ENCODE results near the gene THOC5. TPM values are rescaled to one million over a fixed set of nuclear protein-coding genes. Genes with fewer than 3 reads are reported as not detected.
"Not testable (repeated sequence)": the region's sequence is repeated elsewhere in the genome, so short reads cannot be mapped to it uniquely, and the experiment has no call there.

THOC5 gene
- total and polyA plus RNA-seq, 12 donors = 32.0 to 77.9 (median 39.0) TPM

DNA sequence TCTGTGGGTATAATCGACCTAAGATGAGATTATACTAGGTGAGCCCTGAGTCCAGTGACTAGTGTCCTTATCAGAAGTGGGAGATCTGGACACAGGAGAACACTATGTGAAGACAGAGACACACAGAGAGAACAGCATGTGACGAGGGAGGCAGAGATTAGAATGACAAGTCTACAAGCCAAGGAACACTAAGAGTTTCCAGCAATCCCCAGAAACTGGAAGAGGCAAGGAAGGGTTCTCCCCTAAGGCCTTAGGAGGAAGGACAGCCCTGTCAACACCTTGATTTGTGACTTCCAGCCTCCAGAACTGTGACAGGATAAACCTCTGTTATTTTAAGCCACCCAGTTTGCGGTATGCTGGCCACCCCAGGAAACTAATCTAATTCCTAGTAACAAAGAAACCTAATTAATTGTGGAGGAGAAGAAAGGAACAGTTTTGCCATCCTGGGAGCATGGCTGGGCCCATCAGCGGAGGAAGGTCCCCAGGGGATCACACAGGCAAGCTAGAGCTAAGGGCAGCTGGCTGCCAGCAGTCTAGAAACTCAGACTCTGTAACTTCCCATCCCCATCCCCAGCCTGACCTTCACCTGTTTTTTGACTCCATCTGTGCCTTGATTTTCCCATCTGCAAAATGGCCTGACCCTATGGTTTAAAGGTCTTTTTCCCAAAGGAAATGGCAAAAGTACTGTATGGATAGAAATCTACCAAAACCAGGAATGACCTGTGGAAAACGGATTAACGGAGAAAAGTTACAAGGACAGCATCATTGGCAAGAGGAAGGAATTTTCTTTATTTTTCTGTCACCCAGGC is 10.3 kb upstream of the THOC5 start:
- WGBS, 2 donors = 56 to 71% methylated on average over 6 of the region's 6 CpGs
- DNase-seq (no peak), ATAC-seq (peak in 7 of 8 donors; percentile 22 to 90 (median 58))
- no peak overlapping the region for H3K4me3 ChIP-seq
- H3K4me1 ChIP-seq = no peaks in the 10 kb centered on the region
- H3K27ac ChIP-seq = no peak overlapping the region
- H3K27me3 ChIP-seq = no peaks in the 10 kb centered on the region
- intact Hi-C loops (cut with DNase I) = no loop called here
- no peak for TF ChIP-seq CTCF (IDR thresholded peaks at IDR 0.05)
- peaks cover 0 to 76% (median 8%) of the 10 kb centered on the region in 9 donors for H3K36me3 ChIP-seq
- H3K9me3 ChIP-seq = no peaks in the 10 kb centered on the region

DNA sequence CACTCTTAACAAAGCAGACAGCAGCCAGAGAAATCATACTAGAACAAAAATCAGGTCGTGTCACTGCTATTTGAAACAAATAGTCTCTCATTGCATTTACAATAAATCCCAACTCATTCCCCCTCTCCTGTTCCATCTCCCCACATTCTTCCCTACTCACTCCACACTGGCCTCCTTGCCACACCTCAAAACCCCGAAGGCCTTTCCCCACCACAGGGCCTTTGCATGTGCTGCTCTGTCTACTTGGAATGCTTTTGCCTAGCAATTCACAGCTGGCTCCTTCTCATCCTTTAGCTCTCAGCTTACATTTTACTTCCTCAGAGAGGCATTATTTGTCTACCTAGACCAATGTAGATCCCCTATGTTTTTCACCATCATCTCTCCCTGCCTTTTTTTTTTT is 6.3 kb upstream of the THOC5 start:
- H3K36me3 ChIP-seq = peaks cover 0 to 74% (median 24%) of the 10 kb centered on the region in 9 donors
- TF ChIP-seq CTCF (IDR thresholded peaks at IDR 0.05) = no peak

DNA sequence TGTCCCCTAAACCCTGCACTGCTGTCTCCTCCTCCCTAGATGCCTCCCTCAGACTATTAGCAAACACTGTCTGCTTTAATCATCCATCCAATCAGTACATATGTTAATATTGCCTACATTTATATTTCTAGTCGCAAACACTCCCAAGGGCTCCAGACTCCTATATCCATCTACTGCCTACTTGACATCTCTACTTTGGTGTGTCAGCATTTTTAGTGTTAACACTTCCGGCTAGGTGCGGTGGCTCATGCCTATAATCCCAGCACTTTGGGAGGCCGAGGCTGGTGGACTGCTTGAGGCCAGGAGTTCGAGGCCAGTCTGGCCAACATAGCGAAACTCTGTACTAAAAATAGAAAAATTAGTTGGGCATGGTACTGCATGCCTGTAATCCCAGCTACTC is 5.5 kb upstream of the THOC5 start:
- Histone ChIP-seq H3K27me3 (no peaks in the 10 kb centered on the region), H3K9me3 (no peaks in the 10 kb centered on the region), H3K4me3 (no peak overlapping the region), H3K27ac (no peak overlapping the region), H3K4me1 (peaks cover 0 to 16% (median 9%) of the 10 kb centered on the region in 9 donors), H3K36me3 (peaks cover 0 to 69% (median 24%) of the 10 kb centered on the region in 9 donors)
- intact Hi-C loops (cut with DNase I) = no loop called here
- DNase-seq = no peak
- 85 to 92% methylated on average over 6 of the region's 6 CpGs for WGBS, 2 donors
- TF ChIP-seq CTCF (IDR thresholded peaks at IDR 0.05) = no peak
- ATAC-seq = no peak

More for the DNA sequence above, 6.3 kb upstream of the THOC5 start:
- Histone ChIP-seq H3K4me3 (no peak overlapping the region), H3K27me3 (no peaks in the 10 kb centered on the region), H3K9me3 (no peaks in the 10 kb centered on the region), H3K4me1 (peaks cover 0 to 7% (median 1%) of the 10 kb centered on the region in 9 donors), H3K27ac (no peak overlapping the region)
- ATAC-seq = no peak
- DNase-seq = no peak
- intact Hi-C loops (cut with DNase I) = no loop called here
- WGBS, 2 donors = 98% methylated on average over 2 of the region's 2 CpGs

GRCh38 chr22:29555065-29555644 is 1.6 kb upstream of the THOC5 start:
- DNase-seq (peak in 1 of 2 donors; percentile 13), ATAC-seq (peak in 1 of 8 donors; percentile 15)
- peak overlapping the region in 4 of 10 donors; percentile 0 to 87 (median 48) for H3K27ac ChIP-seq
- H3K27me3 ChIP-seq = no peaks in the 10 kb centered on the region
- intact Hi-C loops (cut with DNase I) = no loop called here
- H3K4me3 ChIP-seq = no peak overlapping the region
- no peaks in the 10 kb centered on the region for H3K9me3 ChIP-seq
- peaks cover 0 to 48% (median 20%) of the 10 kb centered on the region in 9 donors for H3K36me3 ChIP-seq
- WGBS, 2 donors = 32 to 39% methylated on average over 4 of the region's 4 CpGs
- peaks cover 0 to 18% (median 11%) of the 10 kb centered on the region in 9 donors for H3K4me1 ChIP-seq
- TF ChIP-seq CTCF (IDR thresholded peaks at IDR 0.05) = no peak

DNA sequence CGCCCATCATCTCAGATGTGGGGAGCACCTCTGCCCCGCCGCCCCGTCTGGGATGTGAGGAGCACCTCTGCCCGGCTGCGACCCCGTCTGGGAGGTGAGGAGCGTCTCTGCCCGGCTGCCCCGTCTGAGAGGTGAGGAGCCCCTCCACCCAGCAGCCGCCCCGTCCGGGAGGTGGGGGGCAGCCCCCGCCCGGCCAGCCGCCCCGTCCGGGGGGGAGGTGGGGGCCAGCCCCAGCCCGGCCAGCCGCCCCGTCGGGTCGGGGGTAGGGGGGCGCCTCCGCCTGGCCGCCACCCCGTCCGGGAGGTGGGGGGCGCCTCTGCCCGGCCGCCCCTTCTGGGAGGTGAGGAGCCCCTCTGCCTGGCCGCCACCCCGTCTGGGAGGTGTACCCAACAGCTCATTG is 1.2 kb downstream of the THOC5 start:
- WGBS, 2 donors = 92 to 94% methylated on average over 27 to 33 of the region's 33 CpGs
- peaks cover 0 to 18% (median 11%) of the 10 kb centered on the region in 9 donors for H3K4me1 ChIP-seq
- peak overlapping the region in 2 of 10 donors; percentile 77 to 84 for H3K4me3 ChIP-seq
- DNase-seq; H3K27me3 ChIP-seq; ATAC-seq; intact Hi-C loops (cut with DNase I); H3K9me3 ChIP-seq; H3K27ac ChIP-seq: not testable (repeated sequence)
- peaks cover 0 to 50% (median 12%) of the 10 kb centered on the region in 9 donors for H3K36me3 ChIP-seq
